Activated CD4-positive, CD25-positive, alpha-beta regulatory T cell treated with anti-CD3 and anti-CD28 coated beads, Interleukin-2, amount 50 U/mL, for 16 hours (primary cell): Measurements from ENCODE around the gene RCSD1.
A peak's percentile ranks its signal among the peaks of the same experiment; 100 is the strongest.

ENCODE experiments used
- DNase-seq: peaks from one replicate; pipeline ENCODE4 v3.0.0-alpha.2; 2020; ENCODE audit warnings: low read depth, low spot score

RCSD1 gene

DNA sequence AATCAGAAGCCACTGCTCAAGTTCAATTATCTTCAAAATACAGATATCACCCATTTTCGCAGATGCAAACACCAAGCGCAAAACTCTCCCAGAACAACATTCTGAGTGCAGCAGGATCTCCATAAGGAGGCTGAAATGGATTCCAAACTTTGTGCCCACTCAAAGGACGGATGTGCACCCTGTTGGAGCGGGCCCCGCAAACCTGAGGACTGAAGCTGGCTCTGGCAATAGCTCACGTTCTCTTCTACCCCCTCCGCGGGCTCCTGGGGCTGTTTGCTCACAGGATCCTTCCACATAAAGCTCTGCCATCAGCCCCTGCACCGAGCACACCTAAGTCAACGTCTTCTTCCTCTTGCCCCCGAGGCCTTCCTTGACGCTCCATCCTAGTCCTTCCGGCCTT is 11.7 kb upstream of the RCSD1 start:
- DNase-seq: no peak

GRCh38 chr1:167618789-167619188 is 11.2 kb upstream of the RCSD1 start:
- DNase-seq: no peak

DNA sequence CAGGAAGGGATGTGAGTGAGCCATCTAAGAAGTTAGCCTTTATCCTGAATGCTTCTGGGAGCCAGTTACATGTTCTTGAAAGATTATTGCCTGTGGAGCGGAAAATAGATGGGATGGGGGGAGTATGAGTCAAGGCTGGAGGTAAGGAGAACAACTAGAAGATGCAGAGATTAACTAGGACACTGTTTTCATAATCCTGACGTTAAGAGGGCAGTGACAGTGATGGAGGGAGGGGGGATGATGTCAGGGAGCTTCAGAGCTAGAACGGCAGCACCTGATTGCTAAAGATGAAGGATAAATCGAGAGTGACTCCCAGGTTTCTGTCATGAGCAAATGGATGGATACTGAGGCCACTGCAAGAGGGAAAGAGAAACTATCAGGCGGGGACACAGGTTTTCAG is 10.0 kb upstream of the RCSD1 start:
- DNase-seq: no peak

GRCh38 chr1:167621780-167622313 is 8.2 kb upstream of the RCSD1 start:
- DNase-seq: no peak

- no peak for DNase-seq
Observed at GRCh38 chr1:167623951-167624350, 6.1 kb upstream of the RCSD1 start.

DNA sequence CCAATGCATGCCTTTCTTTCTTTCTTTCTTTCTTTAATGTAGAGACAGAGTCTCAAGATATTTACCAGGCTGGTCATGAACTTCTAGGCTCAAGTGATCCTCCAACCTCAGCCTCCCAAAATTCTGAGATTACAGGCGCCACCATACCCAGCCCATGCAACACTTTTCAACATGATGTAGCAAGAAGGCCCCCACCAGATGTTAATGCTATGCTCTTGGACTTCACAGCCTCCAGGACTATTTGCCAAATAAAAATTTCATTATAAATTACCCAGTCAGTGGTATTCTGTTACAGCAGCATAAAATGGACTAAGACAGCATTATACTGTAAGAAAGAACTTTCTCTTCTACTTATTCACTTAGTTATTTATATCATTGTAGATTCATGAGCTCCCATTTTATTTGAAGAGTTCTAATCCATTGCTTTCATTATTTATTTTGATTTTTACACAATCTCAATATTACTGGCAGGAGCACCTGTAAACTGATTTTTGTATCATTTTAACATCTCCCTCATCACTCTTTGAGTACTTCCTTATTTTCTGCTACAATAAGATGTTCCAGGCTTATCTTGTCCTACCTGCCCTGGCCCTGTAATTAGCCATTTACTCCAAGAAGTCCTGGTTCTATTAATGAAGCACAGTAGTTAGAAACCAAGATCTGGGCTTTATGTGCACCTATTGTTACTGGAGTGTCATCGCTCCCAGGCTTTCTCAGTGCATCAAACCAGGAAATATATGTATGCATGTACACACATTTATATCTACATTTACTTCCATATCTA is 4.8 kb upstream of the RCSD1 start:
- DNase-seq: no peak

DNA sequence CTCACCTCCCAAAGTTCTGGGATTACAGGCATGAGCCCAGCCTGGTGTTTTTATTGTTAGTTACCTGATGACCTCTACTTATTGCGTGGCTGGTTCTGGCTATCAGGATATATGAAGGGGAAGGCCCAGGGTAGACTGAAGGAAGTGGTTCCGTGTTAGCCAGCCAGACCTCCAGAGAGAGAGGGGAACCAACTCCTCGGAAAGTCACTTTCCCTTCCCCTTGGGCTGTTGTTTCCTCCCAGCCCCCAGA is 2.5 kb upstream of the RCSD1 start:
- DNase-seq: no peak

- peak; percentile 62 for DNase-seq
Observed at GRCh38 chr1:167627865-167628641, 2.0 kb upstream of the RCSD1 start.

DNA sequence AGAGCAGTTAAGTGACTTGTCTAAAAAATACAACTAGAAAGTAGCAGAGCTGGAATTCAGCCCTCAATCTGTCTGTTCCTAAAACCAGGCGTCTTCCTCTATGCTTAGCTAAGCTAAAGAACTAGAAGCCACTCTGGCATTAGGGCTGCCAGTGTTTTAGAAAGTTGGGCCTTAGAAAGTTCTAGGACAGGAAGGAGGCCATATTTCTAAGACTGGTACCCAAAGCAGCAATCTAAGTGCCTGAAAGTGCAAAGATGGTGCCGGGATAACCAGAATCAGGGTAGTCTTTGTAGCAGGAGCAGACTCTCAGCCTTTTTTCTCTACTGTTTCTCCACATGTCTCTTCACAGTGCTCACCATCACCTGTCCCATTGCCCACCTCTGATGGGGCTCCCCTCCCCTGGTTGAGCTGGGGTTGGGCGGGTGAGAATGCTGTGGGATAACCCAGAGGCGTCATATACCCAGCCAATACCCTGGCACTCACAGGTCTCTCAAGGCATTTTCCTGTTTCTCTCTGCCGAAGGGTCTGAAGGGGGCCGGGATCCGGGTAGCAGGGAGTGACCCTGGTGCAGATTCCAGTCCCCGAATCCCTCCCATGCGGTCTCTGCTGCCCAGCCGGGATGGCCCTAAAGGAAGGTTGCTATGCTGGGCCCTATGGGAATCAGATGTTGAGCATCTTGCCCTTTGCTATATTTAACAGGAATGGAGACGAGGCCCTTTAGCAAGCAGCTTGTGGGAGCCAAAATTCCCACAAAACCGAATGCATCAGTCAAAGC is 1.1 kb upstream of the RCSD1 start:
- no peak for DNase-seq

DNA sequence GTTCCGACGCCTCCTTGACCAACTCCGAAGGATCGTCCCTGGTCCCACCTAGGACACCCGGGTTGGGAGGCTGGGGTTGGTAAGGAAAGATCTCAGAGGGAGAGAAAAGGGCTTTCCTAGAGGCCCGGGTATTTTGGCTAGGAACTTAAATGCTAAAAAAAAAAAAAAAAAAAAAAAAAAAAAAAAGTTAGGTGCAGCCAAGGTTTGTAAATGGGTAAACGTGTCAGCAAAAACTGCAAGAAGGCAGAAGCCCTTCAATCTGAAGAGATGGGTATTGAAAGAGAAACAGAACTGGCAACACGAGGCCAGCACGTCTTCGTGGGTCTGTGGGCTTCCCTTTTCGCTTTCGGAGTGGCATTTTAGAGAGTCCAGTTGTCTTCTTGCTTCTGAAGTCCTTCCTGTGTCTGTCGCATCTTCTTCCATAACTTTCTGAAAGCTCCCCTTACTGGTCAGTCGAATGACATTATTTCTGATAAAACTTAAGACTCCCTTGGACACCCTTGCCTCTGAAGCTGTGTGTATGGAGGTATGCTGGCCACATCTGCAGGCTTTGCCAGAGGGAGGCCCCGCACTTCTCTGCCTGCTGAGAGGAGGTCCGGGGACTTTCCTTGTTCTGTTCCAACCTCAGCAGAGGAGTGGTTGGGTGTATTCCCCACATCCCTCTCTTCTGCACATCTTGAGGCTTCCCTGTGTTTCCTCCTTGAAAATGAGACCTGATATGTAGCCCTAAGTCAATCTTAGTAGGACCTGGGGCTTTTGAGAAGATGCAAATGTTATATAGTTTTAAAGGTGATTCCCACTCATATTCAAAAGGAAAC is 745 bp downstream of the RCSD1 start:
- DNase-seq: no peak

DNA sequence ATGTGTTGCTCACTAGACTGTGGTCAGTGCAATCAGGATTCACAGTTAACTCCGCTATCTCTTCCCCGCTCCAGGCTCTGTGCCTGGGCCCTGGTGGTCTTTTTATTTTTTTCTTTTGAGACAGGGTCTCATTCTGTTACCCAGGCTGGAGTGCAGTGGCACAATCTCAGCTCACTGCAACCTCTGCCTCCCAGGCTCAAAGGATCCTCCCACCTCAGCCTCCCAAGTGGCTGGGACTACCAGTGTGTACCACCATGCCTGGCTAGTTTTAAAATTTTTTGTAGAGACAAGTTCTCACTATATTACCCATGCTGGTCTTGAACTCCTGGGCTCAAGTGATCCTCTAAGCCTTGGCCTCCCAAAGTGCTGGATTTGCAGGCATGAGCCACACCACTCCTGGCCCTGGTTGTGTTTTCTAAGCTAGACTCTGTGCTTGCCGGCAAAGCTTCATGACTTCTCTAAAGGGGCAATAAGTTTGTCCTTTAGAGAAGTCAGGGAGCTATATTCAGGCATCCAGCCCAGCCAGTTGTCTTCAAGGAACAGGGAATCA is 1.4 kb downstream of the RCSD1 start:
- DNase-seq: no peak

DNA sequence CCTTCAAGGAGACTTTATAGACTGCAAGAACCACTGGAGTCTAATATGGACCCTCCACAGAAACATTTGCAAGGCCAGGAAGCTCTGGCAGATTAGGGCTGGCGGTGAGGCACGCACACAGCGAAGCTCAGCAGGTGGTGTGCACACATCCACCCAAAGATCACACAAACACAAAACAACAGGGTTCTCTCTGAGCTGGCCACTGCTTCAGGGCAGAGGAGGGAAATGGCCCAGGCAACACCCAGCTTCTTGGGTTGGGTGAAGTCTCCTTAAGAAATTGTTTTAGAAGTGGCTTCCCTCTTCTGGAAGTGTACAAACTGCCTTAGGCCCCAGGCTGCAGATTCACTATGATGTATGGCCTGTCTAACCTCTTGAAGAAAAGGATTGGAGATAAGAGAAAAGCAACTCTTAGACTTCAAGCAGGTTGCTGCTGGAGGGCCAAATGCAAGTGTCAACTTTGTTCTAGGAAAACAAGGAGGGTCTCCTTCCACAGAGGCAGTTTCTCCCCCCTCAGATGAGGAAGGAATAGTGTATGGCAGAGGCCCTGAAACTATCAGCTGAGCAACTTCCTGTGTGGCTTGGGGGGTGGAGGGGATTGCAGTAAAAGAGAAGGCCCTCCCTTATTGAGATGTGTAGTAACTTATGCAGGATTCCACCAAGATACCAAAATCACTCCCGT is 2.0 kb downstream of the RCSD1 start:
- no peak for DNase-seq

GRCh38 chr1:167633258-167633944 is 3.4 kb downstream of the RCSD1 start:
- no peak for DNase-seq

DNA sequence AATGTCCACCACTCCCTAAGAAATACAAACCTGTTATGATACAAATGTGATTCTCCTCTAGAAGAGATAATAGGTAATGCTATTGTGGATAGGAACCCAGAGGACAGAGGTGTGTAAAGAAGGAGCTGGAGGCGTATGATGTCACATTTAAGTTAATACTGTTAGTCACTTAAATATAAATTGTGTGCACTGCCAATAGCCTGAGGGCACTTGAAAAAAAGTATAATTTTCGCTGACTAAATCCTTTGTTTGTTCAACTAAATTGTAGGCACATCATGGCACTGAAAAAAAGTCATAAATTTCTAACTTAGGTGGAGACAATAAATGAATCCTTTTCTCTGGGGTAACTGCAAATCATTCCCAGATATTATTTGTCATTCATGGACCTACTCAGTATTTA is 4.4 kb downstream of the RCSD1 start:
- DNase-seq: no peak

DNA sequence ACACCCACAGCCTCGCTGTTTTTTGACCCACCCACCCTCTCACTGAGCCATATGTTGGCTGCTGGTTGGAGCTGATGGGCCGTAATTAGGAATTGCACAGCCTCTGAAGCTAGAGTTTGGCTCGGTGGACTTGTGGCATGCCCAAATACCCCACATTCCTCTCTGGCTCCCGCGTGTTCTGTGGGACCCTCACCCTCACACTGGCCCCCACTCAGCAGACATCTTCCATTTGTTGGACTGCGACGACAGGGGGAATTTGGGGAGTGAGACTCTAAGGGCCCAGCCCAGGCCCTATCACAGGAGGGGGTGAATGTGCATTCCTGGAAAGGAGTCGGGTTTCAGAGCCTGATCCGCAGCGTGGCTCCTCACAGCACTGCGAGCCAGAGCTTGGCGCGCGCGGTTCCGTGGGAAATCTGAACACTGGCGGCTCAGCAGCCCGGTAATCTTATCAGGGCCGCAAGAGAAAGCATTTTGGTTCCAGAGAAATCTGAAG is 5.2 kb downstream of the RCSD1 start:
- DNase-seq: no peak

- DNase-seq: no peak
Observed at GRCh38 chr1:167635941-167636340, 5.9 kb downstream of the RCSD1 start.

GRCh38 chr1:167638064-167638463 is 8.0 kb downstream of the RCSD1 start:
- DNase-seq: no peak

DNA sequence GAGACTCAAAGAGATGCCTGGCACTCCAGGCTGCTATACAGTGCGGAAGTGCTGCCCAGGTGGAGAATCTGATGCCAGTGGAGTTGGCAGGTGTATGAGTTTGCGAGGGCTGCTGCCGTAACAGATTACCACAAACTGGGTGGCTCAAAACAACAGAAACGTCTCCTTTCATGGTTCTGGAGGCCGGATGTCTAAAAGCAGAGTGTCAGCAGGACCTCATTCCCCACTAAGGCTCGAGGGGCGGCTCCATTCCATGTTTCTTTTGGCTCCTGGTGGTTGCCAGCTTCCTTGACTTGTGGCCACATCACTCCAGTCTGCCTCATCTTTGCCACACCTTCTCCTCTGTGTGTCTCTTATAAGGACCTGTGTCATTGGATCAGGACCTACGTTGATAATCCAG is 10.0 kb downstream of the RCSD1 start:
- DNase-seq: no peak

DNA sequence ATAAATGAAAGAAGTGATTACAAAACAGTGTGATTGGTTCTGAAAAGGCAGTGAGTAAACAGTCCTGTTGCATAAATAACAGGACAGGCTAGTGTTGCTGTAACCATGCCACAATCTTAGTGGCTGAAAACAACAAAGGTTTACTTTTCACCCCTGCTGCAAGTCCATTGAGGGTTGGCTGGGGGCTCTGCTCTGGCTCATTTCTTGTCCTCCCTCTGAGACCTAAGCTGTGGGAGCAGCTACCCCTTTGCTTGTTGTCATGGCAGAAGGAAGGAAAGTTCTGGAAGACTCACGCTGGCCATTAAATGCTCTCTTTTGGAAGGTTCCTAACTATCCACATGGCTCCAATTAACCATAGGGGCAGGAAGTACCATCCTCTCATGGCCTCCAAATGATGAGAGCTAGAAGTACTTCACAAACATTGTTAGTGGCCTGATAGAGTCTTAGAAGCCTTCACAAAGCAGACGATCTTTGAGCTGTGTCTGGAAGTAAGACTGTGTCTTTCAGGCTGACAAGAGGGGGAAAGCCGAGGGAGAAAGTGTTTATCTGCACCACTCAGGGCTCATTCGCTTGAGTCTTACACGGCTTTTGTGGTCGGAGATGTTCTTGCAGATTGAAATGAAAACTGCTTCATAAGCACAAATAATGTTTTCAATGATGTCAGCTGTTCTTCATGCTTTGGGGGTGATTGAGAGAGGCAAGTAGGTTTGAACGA is 11.9 kb downstream of the RCSD1 start:
- DNase-seq: no peak
